LoVo (cell line): Measurements from ENCODE around the gene NCKAP5.
"Not testable (repeated sequence)": the region's sequence is repeated elsewhere in the genome, so short reads cannot be mapped to it uniquely, and the experiment has no call there.

Experiments
- DNase-seq: peaks from one replicate; pipeline ENCODE4 v3.0.0-alpha.2; 2016; ENCODE audit warnings: low spot score

NCKAP5 gene

DNA sequence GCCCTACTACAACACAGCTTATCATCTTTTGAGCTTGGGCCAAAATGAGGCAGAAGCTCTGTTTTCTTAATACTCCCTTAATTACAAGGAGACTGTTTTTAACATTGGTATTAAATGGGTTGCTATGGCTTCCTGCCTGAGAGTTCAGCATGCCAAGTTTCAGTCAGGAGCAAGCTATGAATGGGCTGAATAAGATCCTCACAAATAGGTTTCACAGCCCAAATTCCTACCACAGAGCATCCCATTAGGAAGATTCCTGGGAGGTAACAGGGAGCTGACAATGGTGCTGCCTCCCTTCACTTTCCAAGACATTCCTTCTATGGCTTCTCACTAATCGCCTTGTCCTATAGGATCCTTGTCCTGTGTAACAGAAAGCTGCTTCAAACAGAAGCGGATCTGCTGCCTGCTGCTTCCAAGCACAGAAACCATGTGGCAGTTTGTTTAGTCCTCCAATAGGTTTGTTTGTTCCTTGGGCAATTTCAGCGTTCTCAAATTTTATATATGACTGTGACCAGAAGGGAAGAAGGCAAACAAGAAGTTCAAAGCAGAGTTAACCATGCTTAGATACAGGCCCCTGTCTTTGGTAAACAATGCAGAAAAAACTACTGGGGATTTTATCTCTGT lies 70.9 kb downstream of the NCKAP5 start:
- no peak for DNase-seq

DNA sequence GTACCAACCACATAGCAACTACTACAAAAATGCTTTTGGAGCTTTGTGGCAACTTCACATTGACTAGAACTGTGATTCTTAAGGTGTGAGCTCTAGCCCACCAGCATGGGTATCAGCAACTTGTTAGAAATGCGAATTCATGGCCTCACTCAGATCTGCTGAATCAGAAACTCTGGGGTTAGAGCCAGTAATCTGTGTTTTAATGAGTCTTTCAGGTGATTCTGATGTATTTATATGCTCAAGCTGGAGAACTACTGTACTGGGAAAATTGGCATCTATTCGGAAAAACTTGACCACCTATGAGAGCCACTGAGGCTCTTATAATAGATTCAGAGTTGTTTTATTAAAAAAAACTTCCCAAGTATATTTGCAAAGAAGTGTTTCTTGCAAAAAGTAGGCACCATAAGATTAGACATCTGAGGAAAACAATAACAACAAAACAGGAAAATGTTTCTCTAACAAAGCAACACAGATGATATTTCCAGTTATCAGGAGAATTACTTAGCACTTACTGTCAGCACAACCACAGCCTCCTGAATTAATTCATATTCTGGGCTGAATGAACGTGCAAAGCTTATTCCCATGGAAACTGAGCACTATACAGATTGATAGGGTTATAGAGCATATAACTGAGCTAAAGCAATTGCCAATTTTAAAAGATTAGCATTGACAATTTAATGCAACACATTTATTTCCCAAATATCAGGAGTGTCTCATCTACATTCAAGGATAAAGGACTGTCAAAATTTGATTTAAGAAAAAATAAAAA lies 71.6 kb downstream of the NCKAP5 start:
- no peak for DNase-seq

DNA sequence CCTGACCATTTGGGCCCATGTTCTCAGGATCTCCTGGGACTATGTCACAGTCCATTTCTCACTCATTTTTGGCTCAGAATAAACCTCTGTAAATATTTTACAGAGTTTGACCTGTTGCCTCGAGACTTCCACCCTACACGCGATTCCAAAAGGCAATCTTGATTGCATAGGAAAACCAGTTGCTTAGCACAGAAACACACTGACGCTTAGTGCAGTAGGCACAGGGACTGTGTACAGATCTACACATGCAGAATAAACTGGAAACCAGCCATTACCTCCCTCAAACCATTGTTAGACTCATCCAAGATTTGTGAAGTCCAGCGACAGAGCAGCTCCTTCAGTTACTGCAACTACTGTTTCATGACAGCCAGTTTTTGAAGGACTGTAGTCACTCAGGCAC lies 73.0 kb downstream of the NCKAP5 start:
- no peak for DNase-seq

DNA sequence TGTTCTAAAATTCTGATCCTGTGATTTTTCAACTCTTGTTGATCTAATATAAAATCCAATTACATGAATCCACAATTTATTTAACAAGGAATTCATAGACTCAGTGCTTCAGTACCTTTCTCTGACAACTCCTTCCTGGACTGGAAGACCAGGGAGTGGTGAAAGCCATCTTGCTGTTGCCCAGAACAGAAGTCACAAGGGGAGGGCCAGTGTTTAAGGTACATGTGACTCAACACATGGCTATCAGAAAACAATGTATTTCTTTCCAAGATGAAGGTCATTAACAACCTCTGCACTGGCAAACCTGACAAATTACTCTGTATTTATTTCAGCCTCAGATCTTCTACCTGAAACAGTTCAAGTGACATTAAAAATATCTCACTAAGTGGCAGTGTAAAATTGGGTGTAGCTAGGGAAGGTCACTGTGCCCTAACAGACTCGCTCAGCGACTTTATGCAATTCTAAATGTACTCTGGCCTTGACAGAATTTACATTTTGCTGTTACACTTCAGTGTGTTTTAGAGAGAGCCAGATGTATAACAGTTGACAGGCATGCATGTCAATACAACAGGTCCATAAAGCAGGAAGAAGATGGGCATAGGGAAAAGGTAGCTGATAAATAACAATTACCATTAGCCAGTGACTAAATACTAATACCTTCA lies 75.4 kb downstream of the NCKAP5 start:
- no peak for DNase-seq

DNA sequence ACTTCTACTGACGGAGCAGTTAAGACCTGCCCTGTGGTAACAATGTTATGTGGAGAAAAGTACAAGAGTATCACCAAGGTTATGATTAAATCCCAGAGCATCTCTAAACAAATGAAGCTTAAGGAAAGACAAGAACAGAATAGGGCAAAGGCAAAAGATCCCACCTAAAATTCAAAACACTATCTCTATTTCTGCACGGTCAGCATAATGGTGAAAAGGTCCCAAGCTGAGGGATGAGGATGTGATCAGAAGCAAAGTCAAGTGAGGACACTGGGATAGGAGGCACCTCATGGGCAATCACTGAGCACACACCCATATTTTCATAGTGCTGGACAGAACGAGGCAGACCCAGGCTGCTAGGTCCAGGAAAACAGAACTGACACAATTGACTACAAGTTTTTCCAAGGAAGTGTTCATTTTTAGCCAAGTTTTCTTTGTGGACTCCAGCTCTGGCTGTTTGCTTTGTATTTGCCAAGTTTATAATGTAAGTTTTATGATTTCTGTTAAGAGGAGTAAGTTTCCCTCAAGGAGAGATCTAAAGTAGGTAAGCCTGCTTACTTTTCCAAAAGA lies 77.8 kb downstream of the NCKAP5 start:
- no peak for DNase-seq

GRCh38 chr2:133489641-133490410 lies 78.4 kb downstream of the NCKAP5 start:
- DNase-seq, result no peak

DNA sequence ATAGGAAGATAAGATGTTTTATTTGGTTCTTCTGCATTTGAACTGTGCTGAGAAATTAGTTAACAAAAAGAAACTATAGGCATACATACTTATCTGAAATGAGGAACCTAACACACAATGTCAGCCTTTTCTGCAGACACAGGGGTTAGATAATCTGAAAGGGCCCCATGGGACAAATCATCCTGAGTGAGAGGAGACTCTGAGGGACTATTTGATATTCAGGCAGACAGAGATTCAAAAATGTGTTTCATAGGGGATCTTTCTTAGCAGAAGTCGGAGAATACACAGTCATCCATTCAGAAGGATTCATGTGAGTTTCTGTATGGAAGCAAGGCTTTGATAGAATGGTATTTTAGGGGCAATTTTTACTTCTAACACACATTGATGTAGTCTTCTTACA lies 79.1 kb downstream of the NCKAP5 start:
- no peak for DNase-seq

DNA sequence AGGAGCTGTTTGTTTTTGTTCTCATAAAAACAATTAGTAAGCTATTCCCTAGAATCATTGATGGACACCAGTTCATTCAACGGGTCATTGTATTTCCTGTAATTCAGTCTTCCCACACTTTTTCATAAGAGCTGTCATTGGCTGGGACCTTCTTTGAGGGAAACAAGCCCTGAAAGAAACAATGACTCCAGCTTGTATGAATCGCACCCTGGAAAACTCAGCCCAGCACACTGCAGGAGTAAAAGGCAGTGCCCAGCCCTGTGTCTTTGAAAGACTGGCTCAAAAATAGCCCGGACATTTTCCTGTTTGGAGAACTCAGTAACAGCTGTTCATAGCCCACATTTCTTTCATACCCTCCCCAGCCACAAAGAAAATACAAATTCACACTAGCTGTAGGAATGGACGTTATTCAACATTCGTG lies 81.5 kb downstream of the NCKAP5 start:
- no peak for DNase-seq

GRCh38 chr2:133485868-133486267 lies 82.4 kb downstream of the NCKAP5 start:
- DNase-seq, result no peak

DNA sequence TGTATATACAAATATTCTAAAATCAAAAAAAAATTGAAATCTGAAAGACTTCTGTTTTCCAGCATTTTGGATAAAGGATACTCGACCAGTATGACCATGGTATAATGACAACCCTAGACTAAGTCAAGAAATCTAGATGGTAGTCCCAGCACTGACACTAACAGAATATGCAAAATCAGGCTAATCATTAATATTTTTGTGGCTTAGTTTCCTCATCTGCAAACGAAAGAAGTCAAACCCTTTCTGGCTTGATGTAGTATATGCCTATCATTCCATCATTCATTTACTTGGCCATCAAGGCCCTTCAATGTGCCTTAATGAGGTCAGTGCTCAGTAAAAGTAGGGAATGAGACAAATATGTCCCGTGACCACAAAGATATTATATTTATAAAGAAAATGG lies 83.5 kb downstream of the NCKAP5 start:
- DNase-seq, result no peak

DNA sequence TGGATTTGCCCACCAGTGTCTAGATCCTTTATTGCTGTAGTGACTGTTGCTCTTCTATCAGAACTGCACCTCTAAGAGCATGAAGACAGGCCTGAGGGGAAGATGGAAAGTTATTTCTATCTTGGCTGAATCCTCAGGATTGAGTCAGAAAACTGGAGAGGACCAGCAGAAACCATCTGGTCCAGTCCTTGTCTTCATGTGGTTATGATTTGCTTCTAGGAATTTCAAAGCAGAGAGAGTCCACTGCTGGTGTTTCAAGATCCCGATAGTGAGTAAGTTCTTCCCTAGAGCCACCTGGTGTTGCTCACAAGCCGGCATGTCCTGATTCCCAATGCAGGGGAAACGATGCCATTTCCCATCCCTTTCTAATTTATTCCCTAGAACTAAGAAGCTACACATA lies 84.2 kb downstream of the NCKAP5 start:
- no peak for DNase-seq

DNA sequence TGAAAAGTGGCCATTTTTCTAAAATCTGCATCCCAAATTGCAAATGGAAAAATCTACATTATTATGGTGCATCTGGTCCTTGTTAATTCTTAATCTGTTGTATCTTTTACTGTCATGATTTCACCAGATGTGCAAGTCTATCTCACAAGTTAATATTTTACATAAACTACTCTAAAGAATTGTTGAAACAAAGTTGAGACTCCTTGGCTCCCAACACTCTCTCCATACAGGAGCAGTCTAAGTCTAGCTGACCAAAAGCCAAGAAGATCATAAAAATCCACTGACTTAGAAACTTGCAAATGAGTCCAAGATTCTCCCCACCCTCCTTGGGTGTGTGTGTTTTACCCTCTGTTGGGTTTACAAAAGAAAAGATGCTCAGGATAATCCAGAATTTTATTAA lies 85.1 kb downstream of the NCKAP5 start:
- DNase-seq, result no peak

GRCh38 chr2:133480707-133481429 lies 87.4 kb downstream of the NCKAP5 start:
- DNase-seq, result no peak

DNA sequence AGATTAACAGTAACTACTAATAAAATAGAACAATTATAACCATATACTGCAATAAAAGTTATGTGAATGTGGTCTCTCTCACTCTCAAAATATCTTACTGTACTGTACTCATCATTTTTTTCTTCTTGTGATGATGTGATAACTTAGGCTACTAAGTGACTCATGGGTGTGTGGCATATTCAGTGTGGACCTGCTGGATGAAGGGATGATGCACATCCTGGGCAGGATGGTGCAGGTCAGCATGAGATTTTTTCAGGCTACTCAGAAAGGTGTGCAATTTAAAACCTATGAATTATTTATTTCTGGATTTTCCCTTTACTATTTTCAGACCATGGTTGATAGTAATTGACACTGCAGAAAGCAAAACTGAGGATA lies 90.7 kb downstream of the NCKAP5 start:
- no peak for DNase-seq

- no peak for DNase-seq
Observed at GRCh38 chr2:133476931-133477615, 91.2 kb downstream of the NCKAP5 start.

DNA sequence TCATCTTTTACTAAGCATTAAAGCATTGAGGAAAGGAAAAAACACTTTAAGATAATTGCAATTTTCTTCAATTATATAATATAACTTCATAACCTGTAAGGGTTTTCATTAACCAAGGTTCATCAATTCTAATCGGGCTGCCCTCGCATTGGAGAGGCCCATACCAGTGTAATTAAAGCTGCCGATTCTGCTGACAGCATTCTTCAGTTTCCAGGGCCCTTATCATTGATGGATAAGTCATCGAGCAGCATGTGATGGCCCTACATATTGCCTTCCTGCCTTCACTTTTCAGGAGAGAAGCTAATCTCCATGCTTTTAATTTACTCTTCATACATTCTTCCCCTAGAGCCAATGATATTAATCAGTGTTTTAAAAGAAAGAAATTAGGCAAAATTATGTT lies 92.0 kb downstream of the NCKAP5 start:
- DNase-seq, result no peak

- no peak for DNase-seq
Observed at GRCh38 chr2:133475610-133476009, 92.7 kb downstream of the NCKAP5 start.

DNA sequence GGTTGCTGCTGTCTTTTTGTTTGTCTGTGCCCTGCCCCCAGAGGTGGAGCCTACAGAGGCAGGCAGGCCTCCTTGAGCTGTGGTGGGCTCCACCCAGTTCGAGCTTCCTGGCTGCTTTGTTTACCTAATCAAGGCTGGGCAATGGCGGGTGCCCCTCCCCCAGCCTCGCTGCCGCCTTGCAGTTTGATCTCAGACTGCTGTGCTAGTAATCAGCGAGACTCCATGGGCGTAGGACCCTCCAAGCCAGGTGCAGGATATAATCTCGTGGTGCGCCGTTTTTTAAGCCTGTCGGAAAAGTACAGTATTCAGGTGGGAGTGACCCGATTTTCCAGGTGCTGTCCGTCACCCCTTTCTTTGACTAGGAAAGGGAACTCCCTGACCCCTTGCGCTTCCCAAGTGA lies 97.8 kb downstream of the NCKAP5 start:
- not testable (repeated sequence) for DNase-seq

DNA sequence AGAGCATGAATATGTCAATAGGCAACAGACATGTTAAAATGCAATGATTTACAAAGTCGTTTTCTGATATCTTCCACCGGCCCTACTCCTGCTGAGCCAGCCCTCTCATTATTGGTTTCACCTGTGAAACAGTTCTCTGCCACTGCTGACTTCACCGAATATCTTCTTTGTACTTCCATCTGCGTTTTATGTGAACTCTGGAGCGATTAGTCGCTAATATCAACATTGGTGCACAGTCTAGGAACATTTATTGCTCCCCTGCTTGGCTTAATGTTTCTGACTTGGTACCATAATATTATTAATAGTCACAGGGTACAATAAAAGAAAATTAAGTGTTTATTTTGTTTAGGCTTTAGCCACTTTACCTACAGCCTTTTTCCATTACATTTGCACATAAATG lies 105.5 kb downstream of the NCKAP5 start:
- no peak for DNase-seq

- no peak for DNase-seq
Observed at GRCh38 chr2:133461484-133461883, 106.8 kb downstream of the NCKAP5 start.

- DNase-seq, result no peak
Observed at GRCh38 chr2:133459590-133459989, 108.7 kb downstream of the NCKAP5 start.
